GM21360 (cell line): ENCODE measurements around the gene CDC42BPB.

ENCODE experiments used
- ATAC-seq: cut with Tn5 transposase; IDR thresholded peaks from one replicate; pipeline ENCODE4 v1.9.1; 2021; ENCODE audit warnings: mild to moderate bottlenecking, moderate library complexity; ENCODE audit not compliant: unreplicated experiment

The CDC42BPB gene

DNA sequence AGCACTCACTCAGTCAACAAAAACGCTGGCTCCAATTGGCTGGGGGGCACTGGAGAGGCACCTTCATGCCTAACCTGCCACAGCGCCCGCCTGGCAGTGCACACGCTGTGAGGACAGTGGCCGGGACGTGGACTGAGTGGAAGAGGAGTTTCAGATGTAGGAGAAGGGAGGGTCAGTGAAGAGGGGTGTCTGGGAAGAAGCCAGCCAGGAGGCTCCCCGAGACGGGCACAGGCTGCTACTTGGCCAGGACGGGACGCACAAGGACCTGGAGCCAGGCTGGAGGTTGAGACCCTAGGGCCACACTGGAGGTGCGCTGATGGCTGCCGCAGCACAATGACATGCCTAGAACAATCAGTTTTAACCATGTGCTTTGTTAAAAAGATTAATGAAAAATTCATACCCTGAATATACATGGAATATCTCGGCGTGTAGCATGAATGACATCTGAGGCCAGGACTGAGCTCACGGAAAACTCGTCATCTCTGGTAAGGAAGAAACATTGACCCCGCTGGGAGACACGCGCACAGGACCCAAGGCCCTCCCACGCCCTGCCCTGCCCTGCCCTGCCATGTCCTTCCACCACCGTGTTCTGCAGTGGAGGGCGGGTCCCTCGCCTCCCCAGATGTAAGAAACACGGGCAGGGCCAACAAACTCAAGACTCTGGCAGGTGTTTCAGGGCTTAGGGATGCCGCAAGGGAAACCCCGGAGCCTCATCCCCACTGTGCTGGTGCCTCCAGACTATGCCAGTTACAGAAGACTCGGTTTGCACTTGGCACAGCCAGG, 109.8 kb downstream of the CDC42BPB start:
- no peak for ATAC-seq

DNA sequence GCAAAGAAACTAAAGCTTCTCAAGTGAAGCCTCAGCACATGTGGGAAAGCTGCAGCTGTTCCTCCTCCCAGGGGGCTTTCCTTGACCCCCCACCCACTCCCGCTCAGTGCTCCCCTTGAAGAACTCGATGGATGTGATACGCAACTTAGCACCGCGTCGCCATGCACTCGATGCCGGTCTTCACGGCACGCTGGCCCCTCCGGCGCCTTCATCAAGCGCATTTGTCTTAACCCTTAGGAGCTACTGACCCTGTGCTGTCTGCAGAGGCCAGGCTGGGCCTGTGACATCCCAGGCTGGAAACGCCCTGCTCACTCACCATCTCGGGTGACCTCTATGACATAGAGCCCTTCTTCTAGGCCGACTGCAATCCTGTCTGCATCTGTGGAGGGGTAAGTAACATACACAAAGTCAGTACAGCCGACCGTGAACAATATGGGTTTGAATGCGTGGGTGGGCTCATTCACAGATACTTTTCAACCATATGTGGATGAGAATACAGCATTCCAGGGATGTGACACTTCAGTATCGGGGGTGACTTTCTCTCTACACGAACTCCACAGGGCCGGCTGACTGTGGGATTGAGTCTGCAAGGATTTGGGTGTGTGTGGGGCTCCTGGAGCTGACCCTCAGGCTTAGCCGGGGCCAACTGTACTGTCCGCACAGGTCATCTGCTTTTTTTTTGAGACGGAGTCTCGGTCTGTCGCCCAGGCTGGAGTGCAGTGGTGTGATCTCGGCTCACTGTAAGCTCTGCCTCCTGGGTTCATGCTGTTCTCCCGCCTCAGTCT, 111.8 kb downstream of the CDC42BPB start:
- ATAC-seq = no peak

- ATAC-seq = no peak
Observed at GRCh38 chr14:102944448-102945330, 112.7 kb downstream of the CDC42BPB start.

DNA sequence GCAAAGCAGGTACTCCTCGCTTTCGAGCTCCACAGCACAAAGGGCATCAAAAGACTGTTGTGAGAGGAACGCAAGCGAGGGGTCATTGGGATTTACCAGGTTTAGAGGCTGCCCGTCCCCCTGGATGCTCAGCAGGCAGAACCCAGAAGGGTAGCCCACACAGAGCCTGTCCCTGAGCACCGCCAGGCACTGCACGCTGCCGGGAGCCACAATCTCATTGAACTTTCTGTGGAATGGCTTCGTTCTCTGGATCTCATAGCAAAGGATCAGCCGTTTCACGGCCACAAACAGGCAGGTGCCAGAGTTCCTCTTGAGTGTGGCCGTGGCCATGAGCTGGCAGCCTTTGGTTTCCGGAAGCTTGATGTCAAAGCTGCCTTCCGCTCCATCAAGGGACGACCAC, 113.4 kb downstream of the CDC42BPB start:
- ATAC-seq = no peak

DNA sequence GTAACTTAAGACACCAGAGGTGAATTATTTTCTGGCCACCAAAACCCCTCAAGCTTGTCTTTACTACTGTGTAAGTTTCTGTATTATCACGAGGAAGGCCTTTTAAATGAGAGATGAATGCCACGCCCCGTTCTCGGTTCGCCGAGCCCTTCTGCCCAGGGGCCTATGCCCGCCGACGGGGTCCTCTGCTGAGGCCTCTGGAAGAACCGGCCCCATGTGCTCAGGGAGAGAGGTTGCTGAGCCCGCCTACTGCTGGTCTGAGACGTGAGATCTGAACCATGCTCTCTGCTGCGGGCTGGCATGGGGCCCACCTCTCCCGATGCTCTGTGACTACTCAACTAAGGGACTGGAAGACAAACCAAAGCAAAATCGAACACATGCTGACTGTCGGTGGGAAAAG, 113.9 kb downstream of the CDC42BPB start:
- no peak for ATAC-seq

- ATAC-seq = no peak
Observed at GRCh38 chr14:102942069-102942468, 115.3 kb downstream of the CDC42BPB start.

GRCh38 chr14:102941419-102942011, 115.8 kb downstream of the CDC42BPB start:
- ATAC-seq = no peak

DNA sequence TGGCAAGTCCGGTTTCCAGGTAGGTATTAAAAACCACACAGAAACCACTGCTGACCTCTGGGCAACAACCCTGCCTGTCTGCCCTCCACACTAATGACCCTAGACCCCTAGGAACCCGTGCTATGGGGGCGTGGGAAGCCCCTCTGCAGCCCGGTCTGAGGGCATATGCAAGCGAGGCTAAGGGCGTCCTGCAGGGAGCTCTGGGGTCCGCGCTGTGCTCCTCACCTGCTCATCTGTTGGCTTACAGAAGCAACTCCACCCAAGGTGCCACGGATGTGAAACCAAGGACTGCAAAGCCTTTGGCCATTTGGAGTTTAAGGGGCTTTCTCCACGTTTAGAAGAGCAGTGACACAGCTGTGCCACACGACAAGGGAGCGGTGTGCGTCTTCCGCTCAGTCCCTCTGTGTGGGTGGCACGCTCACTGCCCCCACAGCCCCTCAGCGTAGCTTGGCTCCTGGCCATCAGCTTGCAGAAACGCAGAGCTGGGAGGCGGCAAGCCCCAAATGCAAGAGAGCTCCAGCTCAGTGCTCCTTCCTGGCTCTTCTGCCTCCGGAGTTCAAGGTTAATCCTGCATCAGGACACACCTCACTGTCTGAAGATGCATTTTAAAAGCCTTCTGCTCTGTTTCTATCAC, 116.5 kb downstream of the CDC42BPB start:
- ATAC-seq = no peak

DNA sequence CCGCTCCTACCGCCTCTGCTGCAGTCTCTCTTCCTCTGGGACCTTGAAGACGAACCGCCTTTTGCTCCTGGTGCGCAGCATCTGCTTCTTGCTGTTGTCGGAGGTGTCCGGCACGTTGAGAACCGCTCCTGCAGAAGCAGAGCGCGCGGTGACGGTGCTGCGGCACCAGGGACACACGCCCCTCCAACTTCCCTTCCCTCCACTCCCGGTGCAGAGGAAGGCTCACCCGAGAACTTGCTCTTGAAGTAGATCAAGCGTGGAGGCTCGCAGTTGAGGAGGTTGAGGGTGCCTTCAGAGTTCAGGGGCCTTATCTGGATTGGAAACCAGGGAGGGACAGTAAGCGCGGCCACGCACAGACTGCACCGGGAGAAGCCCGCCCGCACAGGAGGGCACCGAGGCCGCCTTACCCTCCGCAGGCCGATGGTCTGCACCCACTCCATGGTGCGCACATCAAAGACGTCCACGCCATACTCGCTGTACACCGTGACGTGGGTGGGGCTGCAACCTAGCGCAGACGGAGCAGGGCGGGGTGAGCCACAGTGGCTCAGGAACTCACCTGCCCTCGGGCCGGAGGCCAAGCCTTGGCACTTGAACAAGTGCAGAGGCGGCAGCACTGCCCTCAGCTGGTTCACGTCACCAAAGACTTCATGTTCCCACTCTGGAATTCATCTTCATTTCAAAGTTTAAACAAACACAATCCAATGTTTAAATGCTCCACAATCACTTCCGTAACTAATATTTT, 117.4 kb downstream of the CDC42BPB start:
- ATAC-seq = no peak

GRCh38 chr14:102939329-102939728, 118.0 kb downstream of the CDC42BPB start:
- no peak for ATAC-seq

DNA sequence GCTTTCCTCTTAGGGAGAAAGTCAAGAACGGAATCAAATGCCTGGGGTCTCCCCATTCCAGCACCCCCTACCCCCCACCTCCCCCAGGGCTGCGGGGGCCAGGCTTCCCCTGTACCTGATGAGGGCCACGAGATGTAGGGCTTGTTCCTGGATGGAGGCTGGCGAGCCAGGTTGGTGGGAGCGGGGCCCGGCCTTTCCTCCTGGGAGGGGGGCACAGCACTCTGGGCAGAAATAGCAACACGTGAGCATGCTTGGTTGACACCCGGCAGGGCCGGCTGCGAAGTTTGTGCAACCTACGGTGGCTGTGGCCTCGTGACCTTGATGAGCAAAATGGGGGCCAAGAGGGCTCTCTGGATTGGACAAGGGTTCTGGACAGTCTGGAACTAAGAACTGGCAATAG, 119.2 kb downstream of the CDC42BPB start:
- ATAC-seq = no peak

- no peak for ATAC-seq
Observed at GRCh38 chr14:102937331-102938175, 119.8 kb downstream of the CDC42BPB start.

- no peak for ATAC-seq
Observed at GRCh38 chr14:102935756-102936155, 121.6 kb downstream of the CDC42BPB start.

DNA sequence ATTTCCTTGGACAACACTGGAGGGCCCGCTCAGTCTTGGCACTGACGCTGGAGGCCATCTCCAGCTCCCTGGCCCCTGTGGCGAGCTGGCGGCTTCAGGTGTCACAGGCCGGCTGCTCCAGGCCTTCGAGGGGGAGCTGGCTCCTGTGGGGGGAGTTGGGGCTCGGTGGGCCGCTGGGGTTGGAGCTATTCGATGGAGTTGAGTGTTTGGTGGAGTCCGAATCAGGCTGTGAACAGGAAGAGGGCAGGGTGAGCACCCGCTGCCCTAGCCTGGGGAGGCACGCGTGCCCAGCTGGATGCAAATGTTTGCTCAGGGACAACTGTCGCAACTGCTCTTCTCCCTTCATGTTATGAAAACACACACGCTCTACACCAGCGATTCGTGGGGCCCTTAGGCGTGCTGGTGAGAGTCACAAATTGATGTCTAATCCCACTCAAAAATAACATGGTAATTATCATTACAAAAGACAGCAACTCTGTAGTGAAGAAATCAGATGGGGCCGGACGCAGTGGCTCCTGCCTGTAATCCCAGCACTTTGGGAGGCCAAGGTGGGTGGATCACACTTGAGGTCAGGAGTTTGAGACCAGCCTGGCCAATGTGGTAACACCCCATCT, 123.6 kb downstream of the CDC42BPB start:
- no peak for ATAC-seq

DNA sequence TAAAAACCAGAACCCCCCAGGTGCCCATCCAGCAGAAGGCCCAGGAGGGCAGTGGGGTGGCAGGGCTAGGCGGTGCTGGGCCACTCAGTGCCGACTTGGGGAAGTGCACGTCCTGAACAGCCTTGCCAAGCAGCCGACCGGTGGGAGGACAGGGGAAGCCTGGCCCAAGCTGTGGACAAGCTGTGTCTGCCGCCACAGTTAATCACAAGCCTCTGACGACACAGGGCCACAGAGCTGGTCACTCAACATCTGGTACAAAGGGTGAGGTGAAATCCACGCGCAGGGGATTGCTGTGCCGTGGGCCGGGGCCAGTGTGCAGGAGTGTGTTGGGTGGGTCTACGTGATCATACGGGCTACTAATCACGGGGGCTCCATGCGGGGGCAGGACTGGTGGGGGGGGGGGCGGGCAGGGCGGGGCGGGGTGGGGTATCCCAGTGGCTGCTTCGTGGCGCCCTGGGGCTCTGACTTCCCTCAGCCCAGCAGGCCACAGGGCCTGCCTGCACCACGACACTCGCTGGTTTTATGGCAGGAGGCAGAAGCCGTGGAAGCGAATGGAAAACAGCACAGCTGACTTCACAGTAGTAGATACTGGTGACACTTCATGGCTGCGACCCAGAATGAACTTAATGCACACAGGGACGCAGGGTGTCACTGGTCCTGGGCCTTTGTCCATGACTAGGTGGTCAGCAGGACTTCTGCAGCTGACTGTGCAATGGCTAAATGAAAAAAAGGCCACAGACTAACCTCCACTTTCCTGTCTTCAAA, 124.7 kb downstream of the CDC42BPB start:
- ATAC-seq = no peak

DNA sequence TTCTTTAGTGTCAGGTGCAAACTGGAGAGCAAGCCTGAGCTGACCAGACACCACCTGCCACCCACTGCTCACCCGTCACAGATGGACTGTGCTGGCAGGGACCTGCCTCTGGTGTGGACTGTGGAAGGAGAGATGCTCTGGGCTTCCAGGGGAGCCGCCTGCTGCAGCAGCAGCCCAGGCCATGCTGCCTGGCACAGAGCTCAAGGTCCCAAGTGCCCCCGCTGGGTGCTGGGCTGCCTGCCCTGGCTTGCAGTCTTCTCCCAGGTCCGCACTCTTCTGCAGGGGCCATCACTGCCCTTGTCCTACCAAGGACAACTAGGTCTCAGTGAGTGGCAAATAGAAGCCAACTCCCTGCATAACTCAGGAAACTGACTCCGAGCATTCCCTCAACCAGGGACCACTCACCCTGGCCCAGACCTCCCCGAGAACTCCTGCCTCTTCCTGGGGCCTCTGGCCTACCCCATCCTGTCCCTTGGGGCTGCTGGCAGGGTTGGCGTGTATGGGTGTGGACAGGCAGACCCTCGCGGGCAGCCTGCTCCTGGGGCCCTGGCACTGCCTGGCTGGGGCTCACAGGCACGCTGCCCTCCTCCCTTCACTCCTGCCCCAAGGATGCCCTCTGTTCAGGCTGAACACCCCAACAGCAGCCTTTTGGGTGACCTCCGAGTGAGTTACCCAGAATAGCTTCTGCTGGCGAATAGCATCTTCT, 125.6 kb downstream of the CDC42BPB start:
- no peak for ATAC-seq
